CD14-positive monocyte (primary cell): ENCODE measurements around the gene SH3BGRL2. TPM values are rescaled to one million over a fixed set of nuclear protein-coding genes. Genes with fewer than 3 reads are reported as not detected.

Experiments used
- DNase-seq, 3 donors: peaks; one replicate each; pipeline ENCODE4 v3.0.0-alpha.2; 2011 to 2022
- H2AFZ ChIP-seq: 2 replicates; pipeline ENCODE4 v1.6.0; 2012; ENCODE audit warnings: mild to moderate bottlenecking, low read depth, low read length, inconsistent platforms; ENCODE audit not compliant: insufficient read depth, poor library complexity, severe bottlenecking
- H3K27ac ChIP-seq, 2 donors: 1 replicate in 1 of 2; 2 replicates in 1 of 2; pipeline ENCODE4 v1.5.1; 2012 to 2013; ENCODE audit warnings: low read length in 2 of 2, control low read depth in 1 of 2, inconsistent platforms in 1 of 2, low read depth in 1 of 2, mild to moderate bottlenecking in 1 of 2
- H3K27me3 ChIP-seq, 2 donors: one replicate each; pipeline versions ENCODE4 v1.6.0 to v1.6.1; 2011 to 2013; ENCODE audit warnings: low read length in 2 of 2; ENCODE audit not compliant: control insufficient read depth in 2 of 2, insufficient read depth in 2 of 2
- H3K36me3 ChIP-seq, 2 donors: replicated peaks in 1 of 2; 1 replicate in 1 of 2; 2 replicates in 1 of 2; pipeline versions ENCODE4 v1.5.1 to v1.6.1; 2012 to 2013; ENCODE audit warnings: low read length in 2 of 2, control low read depth in 1 of 2, inconsistent platforms in 1 of 2, mild to moderate bottlenecking in 1 of 2; ENCODE audit not compliant: insufficient read depth in 2 of 2, control insufficient read depth in 1 of 2
- H3K4me1 ChIP-seq, 2 donors: 1 replicate in 1 of 2; 2 replicates in 1 of 2; pipeline versions ENCODE4 v1.5.1 to v1.6.1; 2012 to 2013; ENCODE audit warnings: low read length in 2 of 2, control low read depth in 1 of 2, inconsistent platforms in 1 of 2, mild to moderate bottlenecking in 1 of 2, moderate library complexity in 1 of 2; ENCODE audit not compliant: insufficient read depth in 2 of 2, control insufficient read depth in 1 of 2
- H3K4me2 ChIP-seq: replicated peaks from 2 replicates; pipeline ENCODE3; 2012; ENCODE audit warnings: low read length, moderate library complexity, mild to moderate bottlenecking; ENCODE audit not compliant: poor library complexity, severe bottlenecking; ENCODE audit errors: extremely low read depth
- H3K4me3 ChIP-seq, 3 experiments: fragments of 200-600 bp in 1 of 3; sonication (generic) in 1 of 3; replicated peaks in 1 of 3; 1 replicate in 2 of 3; 2 replicates in 1 of 3; pipeline ENCODE4 v1.5.1; 2011 to 2013; ENCODE audit warnings: low read length in 3 of 3, mild to moderate bottlenecking in 3 of 3, control low read depth in 2 of 3, low read depth in 2 of 3, inconsistent platforms in 1 of 3, moderate library complexity in 1 of 3
- H3K79me2 ChIP-seq: 2 replicates; pipeline ENCODE4 v1.6.0; 2012; ENCODE audit warnings: mild to moderate bottlenecking, control low read depth, inconsistent platforms, low read length, moderate library complexity; ENCODE audit not compliant: insufficient read depth
- H3K9ac ChIP-seq: 2 replicates; pipeline ENCODE4 v1.6.0; 2017; ENCODE audit warnings: low read length, mild to moderate bottlenecking; ENCODE audit not compliant: insufficient read depth, poor library complexity, severe bottlenecking
- H3K9me3 ChIP-seq, 2 donors: replicated peaks in 1 of 2; 1 replicate in 1 of 2; 2 replicates in 1 of 2; pipeline versions ENCODE4 v1.5.1 to v1.6.1; 2012 to 2013; ENCODE audit warnings: low read length in 2 of 2, control low read depth in 1 of 2; ENCODE audit not compliant: control insufficient read depth in 1 of 2, insufficient read depth in 1 of 2
- H4K20me1 ChIP-seq: 2 replicates; pipeline ENCODE4 v1.6.0; 2012; ENCODE audit warnings: mild to moderate bottlenecking, low read length, control low read depth, moderate library complexity; ENCODE audit not compliant: insufficient read depth
- H3K27ac Mint-ChIP-seq, 7 donors: one replicate each; pipeline ENCODE4 v1.8.0; 2020; ENCODE audit warnings: mild to moderate bottlenecking in 7 of 7, mixed read lengths in 7 of 7, moderate library complexity in 6 of 7, inconsistent platforms in 2 of 7
- H3K27me3 Mint-ChIP-seq, 3 donors: one replicate each; pipeline ENCODE4 v1.8.0; 2021 to 2022; ENCODE audit warnings: low read depth in 3 of 3, mild to moderate bottlenecking in 3 of 3, mixed read lengths in 3 of 3, moderate library complexity in 3 of 3, inconsistent platforms in 1 of 3
- H3K36me3 Mint-ChIP-seq, 2 donors: one replicate each; pipeline ENCODE4 v1.8.0; 2020; ENCODE audit warnings: mixed read lengths in 2 of 2, inconsistent platforms in 1 of 2, mild to moderate bottlenecking in 1 of 2
- H3K4me1 Mint-ChIP-seq: one replicate; pipeline ENCODE4 v1.8.0; 2020; ENCODE audit warnings: mild to moderate bottlenecking, mixed read lengths
- H3K4me3 Mint-ChIP-seq, 2 donors: one replicate each; pipeline ENCODE4 v1.8.0; 2020; ENCODE audit warnings: mild to moderate bottlenecking in 2 of 2, mixed read lengths in 2 of 2, moderate library complexity in 1 of 2
- H3K9me3 Mint-ChIP-seq, 7 donors: one replicate each; pipeline ENCODE4 v1.8.0; 2020 to 2022; ENCODE audit warnings: mixed read lengths in 7 of 7, mild to moderate bottlenecking in 6 of 7, moderate library complexity in 6 of 7, inconsistent platforms in 2 of 7
- CTCF ChIP-seq: fragments of 200-600 bp; IDR thresholded peaks from one replicate; pipeline ENCODE4 v1.8.0; 2022; ENCODE audit warnings: antibody characterized with exemption, mild to moderate bottlenecking
- WGBS: methylation state at CpG from one replicate; pipeline ENCODE4 v1.1.5; 2013; ENCODE audit warnings: missing lambda C conversion rate; ENCODE audit not compliant: insufficient coverage; 5-methylcytosine and 5-hydroxymethylcytosine counted together
- intact Hi-C, 2 donors: fragments of 100-400 bp; cut with micrococcal nuclease; formaldehyde crosslinking; loops; one replicate each; pipeline versions ENCODE4 v1.15.0 to v1.15.1; 2023
- polyA plus RNA-seq, 3 donors: library from polyadenylated mRNA; depleted of rRNA in 1 of 3; unstranded in 2 of 3; stranded (reverse) in 1 of 3; fragments of 300-500 nt in 2 of 3; fragments of >200 nt in 1 of 3; fragmentation: Illumina TruSeq in 2 of 3; gene quantifications; 1 replicate in 2 of 3; 2 replicates in 1 of 3; pipeline ENCODE4 v1.2.3, GENCODE V29; 2012 to 2021

The SH3BGRL2 gene
- polyA plus RNA-seq, 3 donors, result 0.03 to 0.30 (median 0.28) TPM

DNA sequence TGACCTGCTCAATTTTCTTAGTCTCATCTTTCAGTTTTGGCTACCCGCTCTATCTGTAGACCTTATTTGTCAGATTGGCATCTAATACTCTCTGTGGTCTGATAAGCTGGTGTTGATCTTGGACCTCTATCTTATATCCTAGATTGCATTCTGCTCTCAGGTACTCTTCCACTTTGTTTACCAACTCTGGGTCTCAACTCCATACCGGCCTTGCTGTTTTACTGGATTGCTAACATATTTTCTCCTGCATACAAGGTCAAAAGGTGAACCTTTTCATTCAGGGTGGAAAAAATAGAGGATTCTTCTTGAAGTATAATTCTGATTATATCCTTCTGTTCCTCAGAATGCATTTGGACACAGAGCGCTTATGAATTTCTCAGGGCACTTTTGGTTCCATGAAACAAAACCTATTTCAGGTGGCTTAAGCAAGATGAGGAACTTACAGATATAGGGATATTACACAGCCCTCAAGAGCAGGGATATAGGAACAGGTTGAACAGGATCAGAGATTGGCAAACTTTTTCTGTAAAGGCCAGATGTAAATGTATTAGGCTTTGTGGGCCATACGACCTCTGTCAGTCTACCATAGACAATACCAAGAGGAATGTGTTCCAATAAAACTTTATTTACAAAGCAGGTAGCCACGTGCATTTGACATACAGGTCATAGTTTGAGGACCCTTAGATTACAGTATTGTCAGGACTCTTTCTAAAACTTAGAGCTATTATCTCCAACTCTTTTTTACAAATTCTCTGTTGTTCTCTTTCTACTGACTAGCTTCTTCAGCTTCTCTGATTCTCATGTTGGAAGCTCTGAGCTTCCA, 2.5 kb upstream of the SH3BGRL2 start:
- Histone ChIP-seq H3K4me1 (peaks cover 10 to 13% of the 10 kb centered on the region in 2 donors), H3K9ac (no peak overlapping the region), H3K4me3 (no peak overlapping the region), H3K27me3 (peaks cover 28 to 37% of the 10 kb centered on the region in 2 donors), H3K36me3 (no peaks in the 10 kb centered on the region), H3K9me3 (no peaks in the 10 kb centered on the region), H3K79me2 (no peaks in the 10 kb centered on the region), H3K27ac (no peak overlapping the region), H4K20me1 (no peaks in the 10 kb centered on the region), H2AFZ (no peak overlapping the region), H3K4me2 (no peak overlapping the region)
- Mint-ChIP-seq H3K9me3 (peaks cover 0 to 6% (median 0%) of the 10 kb centered on the region in 7 donors), H3K27me3 (peaks cover 20 to 33% (median 27%) of the 10 kb centered on the region in 3 donors), H3K4me1 (peaks cover 15% of the 10 kb centered on the region), H3K36me3 (peaks cover 0 to 3% of the 10 kb centered on the region in 2 donors), H3K4me3 (no peak overlapping the region), H3K27ac (no peak overlapping the region)
- DNase-seq, result no peak
- WGBS, result 100% methylated on average over 1 of the region's 5 CpGs
- no peak for TF ChIP-seq CTCF
- intact Hi-C loops, result no loop called here

DNA sequence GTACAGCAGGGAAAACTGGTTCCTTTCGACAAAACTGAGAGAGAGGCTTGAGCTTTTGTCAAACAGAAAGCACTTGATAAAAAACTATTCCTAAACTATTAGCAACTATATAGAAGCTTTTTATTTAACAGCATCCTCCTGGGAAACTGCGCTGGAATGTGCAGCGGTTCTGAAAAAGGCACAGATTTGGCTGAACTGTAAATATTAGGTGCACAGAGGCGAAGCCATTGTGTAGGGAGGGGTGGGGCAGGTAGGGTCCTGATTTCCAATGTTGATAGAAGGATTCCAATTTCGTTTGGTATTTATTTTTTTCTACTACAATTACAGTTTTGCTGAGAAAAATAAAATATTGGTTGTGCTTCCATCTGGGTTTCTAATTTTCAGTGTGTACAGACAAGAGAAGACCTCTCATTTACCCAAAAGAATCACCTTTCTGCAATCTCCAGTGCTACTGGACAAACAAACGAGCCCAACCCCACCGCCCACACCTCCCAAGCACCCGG, 698 bp upstream of the SH3BGRL2 start:
- Histone ChIP-seq H3K27ac (no peak overlapping the region), H3K27me3 (peaks cover 28 to 46% of the 10 kb centered on the region in 2 donors), H3K4me3 (peak overlapping the region in 1 of 3 experiments; percentile 78), H3K4me2 (peak overlapping the region; percentile 88), H3K9me3 (no peaks in the 10 kb centered on the region), H3K9ac (no peak overlapping the region), H3K4me1 (peaks cover 10 to 13% of the 10 kb centered on the region in 2 donors), H3K36me3 (no peaks in the 10 kb centered on the region), H4K20me1 (no peaks in the 10 kb centered on the region), H2AFZ (peak overlapping the region; percentile 82), H3K79me2 (no peaks in the 10 kb centered on the region)
- no peak overlapping the region for H3K27ac Mint-ChIP-seq
- 17% methylated on average over 2 of the region's 8 CpGs for WGBS
- peaks cover 15% of the 10 kb centered on the region for H3K4me1 Mint-ChIP-seq
- peak overlapping the region; percentile 81 to 99 for H3K4me3 Mint-ChIP-seq
- H3K36me3 Mint-ChIP-seq, result peaks cover 0 to 3% of the 10 kb centered on the region in 2 donors
- intact Hi-C loops, result no loop called here
- H3K9me3 Mint-ChIP-seq, result peaks cover 0 to 6% (median 0%) of the 10 kb centered on the region in 7 donors
- TF ChIP-seq CTCF, result no peak
- H3K27me3 Mint-ChIP-seq, result peaks cover 20 to 38% (median 28%) of the 10 kb centered on the region in 3 donors
- no peak for DNase-seq
